NCI-H524 (cell line): ENCODE results near the gene COL11A1.
"Not testable (repeated sequence)": the region's sequence is repeated elsewhere in the genome, so short reads cannot be mapped to it uniquely, and the experiment has no call there.

Source experiments
- DNase-seq, 2 experiments: peaks; one replicate each; lab custom pipeline; 2025; lab: John Stamatoyannopoulos, UW

COL11A1 gene

DNA sequence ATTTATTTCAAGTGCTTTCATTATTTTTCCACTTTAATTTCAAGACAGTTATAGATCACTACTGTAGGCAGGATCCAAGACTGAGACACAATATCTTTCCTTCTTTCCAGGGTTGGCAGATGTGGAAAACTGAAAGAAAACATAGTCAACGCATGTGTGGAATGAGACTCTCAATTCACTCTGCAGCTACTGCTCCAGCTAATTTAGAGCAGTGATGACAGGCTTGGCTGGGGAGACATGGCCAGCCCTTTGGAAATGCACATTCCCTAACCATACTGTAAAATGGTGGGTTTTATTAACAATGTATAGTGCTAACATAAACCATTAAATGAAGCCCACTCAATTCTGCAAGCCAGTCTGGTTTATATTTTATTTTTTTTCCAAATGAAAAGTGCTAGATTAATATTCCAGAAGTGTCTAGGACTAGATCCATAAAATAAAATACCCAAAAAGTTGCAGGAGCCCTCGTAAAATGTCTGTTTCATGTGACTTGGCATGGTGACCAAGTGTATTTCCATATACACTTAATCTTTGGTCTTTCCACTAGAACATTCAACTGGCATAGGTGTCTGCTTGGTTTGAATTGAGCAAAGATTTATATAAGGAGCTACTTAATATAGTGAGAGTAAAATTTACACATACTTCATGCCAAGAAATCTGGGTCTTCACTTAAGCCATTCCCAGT, 32.9 kb downstream of the COL11A1 start:
- no peak for DNase-seq

DNA sequence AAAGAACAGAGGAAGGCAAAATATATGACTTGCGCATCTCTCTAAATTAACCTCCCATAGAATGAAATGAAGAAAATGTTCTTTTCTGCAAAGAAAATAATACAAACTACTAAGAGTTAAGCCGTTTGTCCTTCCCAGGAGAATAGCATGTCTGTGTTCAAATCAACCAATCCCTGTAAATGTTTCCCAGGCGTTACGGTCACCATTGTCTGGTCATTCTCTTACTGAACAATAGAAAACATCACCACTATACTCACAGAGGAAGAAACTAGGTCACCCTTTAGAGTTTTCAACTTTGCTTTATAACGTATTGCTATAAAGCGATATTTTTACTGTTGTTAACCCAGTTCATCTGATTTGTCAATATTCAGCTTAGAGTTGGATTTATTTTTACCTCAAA, 34.1 kb downstream of the COL11A1 start:
- DNase-seq: no peak

DNA sequence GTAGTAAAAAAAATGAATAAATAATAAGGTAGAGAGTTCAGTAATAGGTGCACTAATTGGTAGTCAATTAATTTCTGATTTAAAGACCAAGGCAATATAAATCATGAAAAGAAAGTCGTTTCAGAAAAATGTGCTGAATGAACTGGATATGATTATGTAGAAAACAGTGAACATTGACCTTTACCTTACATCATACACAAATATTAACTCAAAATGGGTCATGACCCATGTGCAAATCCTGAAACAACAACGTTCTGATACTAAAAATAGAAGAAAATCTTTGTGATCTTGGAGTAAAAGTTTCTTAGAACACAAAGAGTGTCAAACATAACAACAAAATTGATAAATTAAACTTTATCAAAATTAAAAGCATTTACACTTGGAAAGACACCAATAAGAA, 39.1 kb downstream of the COL11A1 start:
- DNase-seq: no peak

DNA sequence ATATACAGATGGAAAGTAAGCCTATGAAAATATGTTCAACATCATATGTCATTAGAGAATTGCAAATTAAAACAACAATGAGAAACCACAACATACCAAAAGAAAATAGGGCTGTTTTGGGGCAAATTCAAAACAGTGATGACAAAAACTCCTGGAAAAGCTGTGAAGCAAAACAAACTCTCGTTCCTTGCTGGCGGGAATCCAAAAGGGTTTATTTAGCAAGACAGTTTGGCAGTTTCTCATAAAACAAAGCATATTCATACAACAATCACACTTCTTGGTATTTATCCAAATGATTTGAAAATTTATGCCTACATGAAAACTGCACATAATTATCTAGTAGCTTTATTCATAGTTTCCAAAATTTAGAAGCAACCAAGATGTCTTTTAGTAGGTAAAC, 44.4 kb downstream of the COL11A1 start:
- DNase-seq: no peak

DNA sequence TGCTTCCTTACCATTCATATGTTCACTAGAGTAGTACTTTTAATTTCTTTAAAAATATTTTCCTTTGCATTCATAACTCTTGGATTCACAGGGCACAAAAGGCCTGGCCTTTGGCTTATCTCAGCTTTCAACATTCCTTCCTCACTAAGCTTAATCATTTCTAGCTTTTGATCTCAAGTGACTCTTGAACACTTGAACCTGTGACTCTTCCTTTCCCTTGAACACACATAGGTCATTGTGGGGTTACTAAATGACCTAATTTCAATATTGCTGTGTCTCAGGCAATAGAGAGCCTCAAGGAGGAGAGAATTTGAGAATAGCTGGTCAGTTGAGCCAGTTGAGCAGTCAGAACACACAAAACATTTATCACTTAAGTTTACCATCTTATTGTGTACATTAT, 49.9 kb downstream of the COL11A1 start:
- DNase-seq: no peak

DNA sequence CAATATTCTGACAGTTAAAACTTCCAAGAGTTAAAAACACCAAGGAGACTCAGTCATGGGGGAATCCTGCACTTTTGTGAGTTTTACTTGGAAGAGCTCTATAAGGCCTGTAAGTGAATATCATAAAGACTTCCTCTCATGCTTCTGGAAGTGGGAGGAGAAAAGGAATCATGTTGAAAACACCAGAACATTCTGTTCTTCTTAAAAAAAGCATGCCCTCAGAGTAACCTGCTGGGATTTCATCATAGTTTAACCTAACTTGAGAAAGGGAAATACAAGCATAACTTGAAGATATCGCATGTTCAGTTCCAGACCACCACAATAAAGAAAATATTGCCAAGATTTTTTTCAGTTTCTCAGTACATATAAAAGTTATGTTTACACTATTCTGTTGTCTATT, 51.9 kb downstream of the COL11A1 start:
- no peak for DNase-seq

DNA sequence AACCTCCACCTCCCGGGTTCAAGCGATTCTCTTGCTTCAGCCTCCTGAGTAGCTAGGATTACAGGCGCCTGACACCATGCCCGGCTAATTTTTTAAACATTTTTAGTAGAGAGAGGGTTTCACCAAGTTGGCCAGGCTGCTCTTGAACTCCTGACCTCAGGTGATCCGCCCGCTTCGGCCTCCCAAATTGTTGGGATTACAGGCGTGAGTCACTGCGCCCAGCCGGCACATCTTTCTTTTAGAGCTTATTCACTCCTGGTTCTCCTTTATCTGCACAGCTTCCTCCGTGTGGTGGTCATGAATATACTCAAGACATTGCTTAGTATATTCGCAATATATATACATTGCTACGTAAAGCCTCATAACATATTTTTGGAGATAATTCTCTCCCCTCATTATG, 80.2 kb downstream of the COL11A1 start:
- not testable (repeated sequence) for DNase-seq

DNA sequence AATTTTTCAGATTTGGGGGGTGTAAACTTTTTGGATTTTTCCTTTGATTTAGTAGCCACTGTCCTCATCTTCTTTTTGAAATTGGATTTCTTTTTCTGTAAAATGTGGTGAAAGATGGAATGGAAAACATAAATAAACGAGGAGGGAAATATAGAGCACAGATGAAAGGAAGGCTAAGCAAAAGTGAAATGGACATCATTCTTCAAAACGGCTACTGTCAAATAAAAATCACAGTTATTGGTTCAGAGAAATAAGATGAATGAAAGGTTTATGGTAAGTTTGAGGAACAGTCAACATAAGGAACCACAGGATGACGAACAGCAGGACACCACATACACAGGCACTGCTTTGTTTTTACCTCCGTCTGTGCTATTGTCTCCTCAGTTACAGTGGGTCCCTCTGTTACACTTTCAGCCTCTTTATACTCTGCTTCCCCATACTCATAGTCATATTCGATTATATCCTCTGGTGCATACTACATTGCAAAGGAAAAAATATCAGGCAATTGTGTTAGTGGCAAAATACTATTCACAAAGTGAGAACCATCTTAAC, 82.4 kb downstream of the COL11A1 start:
- DNase-seq: no peak

DNA sequence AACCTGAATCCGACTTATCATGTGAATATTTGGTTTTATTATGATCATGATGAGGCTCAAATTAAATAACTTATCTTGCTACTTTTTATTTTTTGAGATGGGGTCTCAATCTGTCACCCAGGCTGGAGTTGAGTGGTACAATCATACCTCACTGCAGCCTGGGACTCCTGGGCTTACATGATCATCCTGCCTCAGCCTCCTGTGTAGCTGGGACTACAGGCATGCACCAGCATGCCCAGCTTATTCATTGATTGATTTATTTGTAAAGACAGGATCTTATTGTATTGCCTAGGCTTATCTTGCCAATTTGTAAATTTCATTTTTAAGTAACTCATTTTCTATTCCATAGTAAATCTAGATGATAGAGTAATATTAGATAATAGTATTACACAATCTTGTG, 84.3 kb downstream of the COL11A1 start:
- no peak for DNase-seq

DNA sequence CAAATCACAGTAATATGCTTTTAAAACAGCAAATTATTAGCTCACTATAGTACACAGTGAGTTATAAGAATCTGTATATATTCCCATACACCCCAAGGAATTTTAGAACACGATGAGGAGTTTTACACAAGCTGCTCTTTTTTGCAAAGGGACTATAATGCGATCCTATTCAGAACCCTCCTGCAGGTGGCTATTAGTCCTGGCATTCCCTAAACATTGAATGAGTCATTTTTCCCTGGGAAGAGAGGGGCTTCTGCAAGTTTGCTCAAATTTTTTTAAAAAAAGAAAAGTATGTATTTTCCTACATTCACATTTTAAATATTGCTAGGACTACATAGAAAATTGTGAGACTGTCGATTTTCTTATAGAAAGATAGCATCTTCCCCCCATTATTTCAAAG, 106.3 kb downstream of the COL11A1 start:
- no peak for DNase-seq

DNA sequence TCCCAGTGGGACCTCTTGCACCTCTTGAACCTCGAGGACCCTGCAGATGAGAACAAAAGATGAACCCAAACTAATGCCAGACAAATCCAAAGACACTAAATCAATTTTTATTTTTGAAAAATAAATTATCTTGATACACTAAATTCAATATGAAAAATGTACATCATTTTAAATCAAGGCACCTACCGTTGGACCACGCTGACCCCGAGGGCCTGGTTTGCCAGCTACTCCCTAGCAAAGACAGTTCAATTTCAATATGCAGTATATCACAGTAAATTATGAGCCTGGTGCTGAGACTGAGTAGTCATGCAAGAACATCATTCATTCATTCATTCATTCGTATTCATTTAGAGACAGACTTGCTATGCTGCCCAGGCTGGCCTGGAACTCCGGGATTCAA, 129.4 kb downstream of the COL11A1 start:
- DNase-seq: no peak

DNA sequence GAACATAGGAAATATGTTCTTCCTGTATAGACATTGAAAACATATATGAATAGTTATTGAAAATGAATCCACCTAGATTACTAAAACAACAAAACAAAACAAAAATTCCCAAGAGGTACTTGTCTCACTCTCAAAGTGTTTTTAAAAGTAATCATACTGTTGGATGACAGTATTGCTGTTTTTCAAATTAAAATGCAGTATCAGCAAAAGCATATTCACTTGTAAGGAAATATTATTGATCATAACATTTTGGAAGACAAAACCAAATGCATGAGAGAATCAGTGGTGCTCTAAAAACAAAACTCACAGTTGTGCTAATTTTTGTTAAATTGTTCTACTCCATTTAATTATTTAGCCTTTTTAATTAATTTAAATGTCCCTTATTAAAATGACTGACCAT, 131.0 kb downstream of the COL11A1 start:
- DNase-seq: no peak

DNA sequence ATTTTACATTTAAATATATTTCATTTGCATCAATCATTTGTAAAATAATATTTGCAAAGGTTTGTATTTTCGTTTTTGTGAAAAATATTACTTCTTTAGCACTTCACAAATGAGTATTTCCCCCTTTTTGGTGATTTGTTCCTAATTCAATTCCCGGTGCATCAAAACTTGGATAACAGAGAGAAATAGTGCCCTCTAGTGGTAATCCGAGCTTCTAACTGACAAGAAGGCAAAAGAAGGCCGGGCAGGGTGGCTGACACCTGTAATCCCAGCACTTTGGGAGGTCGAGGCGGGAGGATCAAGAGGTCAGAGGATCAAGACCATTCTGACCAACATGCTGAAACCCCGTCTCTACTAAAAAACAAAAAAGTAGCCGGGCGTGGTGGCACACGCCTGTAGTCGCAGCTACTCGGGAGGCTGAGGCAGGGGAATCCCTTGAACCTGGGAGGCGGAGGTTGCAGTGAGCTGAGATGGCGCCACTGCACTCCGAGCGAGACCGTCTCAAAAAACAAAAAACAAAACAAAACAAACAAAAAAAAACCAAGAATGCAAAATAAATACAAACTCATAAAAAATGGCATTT, 137.7 kb downstream of the COL11A1 start:
- peak in 1 of 2 experiments; percentile 69 for DNase-seq

DNA sequence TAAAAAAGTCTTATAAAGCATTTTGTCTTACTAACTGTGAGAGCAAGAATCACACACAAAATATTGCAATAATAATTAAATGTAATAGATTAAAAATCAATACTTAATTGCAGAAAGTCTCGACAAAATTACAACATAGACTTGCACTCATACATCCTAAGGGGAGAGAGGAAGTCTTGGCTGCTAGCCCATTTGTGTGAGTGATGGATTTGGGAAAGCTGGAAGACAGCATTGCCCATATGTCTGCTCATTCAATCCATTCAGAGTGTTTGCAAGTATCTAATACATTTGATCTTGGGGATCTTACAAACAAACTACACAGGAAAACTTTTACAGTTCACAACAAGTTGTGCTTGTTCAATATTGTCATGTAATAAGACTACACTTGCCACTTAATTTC, 140.5 kb downstream of the COL11A1 start:
- peak; percentile 10 to 50 for DNase-seq

DNA sequence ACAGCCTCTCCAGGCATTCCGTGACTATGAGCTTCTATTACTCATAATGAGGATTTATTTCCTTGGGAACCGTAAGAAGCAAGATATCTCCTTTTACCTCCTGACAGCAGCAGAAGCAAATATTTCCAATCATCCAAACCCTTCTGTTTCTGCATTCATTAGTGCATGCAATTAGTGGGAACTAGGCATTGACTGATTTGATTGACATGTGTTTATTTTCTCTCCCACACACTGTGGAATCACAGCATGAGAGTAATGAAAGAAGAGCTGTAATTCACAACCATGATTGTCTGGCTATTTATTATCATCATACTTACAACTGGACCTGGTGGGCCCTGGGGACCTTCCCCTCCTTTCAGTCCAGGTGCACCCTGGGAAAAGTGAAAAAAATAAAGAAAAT, 146.8 kb downstream of the COL11A1 start:
- no peak for DNase-seq

DNA sequence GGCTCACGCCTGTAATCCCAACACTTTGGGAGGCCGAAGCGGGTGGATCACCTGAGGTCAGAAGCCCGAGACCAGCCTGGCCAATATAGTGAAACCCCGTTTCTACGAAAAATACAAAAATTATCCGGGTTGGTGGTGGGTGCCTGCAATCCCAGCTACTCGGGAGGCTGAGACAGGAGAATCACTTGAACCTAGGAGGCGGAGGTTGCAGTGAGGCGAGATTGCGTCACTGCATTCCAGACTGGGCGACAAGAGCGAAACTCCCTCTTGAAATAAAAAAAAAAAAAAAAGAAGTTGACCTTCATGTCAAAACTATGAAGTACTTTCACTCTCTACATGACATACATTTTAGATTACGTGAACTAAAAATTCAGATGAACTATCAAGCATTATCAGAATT, 153.7 kb downstream of the COL11A1 start:
- no peak for DNase-seq

DNA sequence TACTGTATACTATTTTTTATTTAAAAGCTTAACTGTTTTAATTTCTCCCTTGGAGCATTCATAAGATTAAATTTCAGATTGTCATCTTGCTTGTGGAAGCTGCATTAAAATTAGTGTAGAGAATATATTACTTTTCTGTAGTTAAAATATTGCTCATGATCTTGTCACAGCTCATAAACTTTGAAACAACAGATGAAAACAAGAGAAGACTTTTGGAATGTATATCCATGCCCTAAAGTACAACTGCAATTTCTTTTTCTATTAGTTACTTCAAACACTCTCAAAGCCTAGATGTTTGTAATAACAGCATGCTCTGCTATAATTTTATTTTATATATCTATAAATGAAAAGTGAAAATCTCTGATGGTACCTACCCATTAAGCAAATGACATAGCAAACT, 155.9 kb downstream of the COL11A1 start:
- DNase-seq: no peak

DNA sequence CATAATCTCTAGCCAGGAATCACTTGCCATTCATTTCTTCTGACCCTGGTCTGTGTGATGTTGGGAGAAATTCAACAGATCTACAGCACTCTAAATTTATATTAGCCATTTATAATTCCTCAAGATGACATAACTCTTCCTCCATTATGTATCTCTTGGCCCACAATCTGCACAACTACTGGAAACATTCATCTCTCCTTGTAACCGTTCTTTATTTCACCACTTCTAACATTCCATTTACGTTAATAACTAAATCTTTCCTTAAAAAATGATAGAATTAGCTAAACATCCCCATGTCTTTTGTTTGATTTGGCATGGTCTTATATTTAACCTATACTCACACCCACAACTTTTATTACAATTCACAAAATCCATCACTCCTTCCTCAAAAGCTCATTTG, 166.0 kb downstream of the COL11A1 start:
- DNase-seq: no peak

DNA sequence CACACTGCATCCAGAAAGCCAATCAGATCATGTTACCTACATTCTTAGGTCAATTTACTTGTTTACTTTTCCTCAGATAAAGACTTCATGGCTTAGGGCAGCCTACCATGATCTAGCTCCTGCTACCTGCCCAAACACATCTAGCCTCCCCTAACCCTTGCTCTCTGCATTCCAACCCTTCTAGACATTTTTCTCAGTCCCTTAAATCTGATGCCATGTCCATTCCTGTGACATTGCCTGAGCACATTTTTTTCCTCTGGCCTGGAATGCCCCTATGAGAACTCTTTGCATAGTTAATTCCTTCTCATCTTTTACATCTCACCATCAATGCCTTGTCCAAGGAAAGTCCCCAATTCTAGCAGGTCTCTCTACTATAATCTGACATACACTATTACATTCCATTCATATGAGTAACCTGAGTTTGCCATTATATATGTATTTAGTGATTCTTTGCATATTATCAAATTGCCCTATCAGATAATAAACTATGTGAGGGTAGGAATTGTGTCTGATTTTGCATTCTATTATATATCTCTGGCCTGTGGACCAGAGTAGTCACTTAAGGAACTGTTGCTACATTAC, 166.9 kb downstream of the COL11A1 start:
- DNase-seq: no peak

DNA sequence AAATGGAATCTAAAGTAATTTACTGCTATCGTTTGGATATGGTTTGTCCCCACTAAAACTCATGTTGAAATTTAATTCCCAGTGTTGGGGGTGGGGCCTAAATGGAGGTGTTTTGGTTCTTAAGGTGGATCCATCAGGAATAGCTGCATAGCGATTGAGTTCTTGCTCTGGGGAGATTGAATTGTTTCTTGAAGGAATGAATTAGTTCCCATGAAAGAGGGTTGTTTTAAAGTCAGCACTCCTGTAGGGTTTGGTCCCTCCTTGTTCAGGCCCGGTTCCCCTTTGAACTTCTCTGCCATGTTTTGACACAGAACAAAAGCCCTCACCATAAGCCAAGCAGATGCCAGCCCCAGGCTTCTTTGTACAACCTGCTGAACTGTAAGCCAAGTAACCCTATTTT, 170.9 kb downstream of the COL11A1 start:
- DNase-seq: no peak

DNA sequence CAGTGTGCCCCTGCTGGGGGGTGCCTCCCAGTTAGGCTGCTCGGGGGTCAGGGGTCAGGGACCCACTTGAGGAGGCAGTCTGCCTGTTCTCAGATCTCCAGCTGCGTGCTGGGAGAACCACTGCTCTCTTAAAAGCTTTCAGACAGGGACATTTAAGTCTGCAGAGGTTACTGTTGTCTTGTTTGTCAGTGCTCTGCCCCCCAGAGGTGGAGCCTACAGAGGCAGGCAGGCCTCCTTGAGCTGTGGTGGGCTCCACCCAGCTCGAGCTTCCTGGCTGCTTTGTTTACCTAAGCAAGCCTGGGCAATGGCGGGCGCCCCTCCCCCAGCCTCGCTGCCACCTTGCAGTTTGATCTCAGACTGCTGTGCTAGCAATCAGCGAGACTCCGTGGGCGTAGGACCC, 175.0 kb downstream of the COL11A1 start:
- not testable (repeated sequence) for DNase-seq

DNA sequence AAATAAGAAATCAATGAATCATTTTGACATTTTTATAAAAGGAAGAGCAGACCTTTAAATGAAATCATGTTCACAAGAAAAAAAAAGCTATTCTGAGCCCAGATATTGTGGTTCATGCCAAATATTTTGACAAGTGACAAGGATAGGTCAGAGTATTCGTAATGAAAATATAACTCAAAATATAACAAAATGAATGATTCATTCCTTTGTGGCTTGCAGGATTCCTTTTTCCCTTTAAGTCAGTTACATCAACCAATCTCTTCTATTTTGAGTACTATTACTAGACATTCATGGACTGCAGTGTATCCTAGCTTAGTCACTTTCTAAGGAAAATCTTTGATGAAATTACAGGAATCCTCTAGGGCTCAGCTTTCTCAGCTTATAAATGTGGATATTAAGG, 188.7 kb downstream of the COL11A1 start:
- no peak for DNase-seq

DNA sequence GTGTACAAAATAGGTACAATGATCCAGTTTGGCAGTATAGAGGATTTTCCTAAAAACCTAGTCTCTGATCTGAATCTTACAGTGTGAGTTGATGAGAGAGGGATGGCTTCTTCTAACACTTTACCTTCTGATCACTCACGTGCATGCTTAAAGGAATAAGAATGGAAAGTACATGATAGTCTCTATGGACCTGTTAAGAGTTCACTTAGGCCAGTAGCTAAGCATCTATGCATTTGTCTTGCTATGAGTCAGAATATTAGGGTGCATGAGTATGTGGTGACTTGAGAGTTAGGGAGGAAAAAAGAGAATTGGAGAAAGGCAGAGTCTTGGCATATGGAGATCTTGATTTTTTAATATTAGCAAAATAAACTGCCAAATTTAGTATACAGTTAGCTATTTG, 206.3 kb downstream of the COL11A1 start:
- no peak for DNase-seq

DNA sequence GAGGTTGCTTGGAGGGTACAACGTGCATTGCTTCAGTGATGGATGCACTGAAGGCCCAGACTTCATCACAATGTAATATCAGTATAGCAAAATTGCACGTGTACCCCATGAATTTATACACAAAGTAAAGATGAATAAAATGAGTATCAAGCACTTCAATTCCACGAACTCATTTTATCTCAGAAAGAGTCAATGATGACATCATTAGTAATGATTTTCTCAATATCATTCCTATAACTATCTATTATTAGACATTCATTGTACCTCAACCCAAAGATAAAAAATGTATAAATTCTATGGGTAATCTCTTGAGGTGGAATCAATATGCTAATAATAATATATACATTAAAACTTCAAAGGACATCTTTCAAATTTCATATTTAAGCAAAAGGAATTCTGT, 208.4 kb downstream of the COL11A1 start:
- no peak for DNase-seq
